ENCODE results near the gene SLA2. TPM values are rescaled to one million over a fixed set of nuclear protein-coding genes. Genes with fewer than 3 reads are reported as not detected.

The SLA2 gene
- total and polyA plus RNA-seq, 2 of the 4 experiments (the other 2 are of a cell fraction): 0.03 TPM; not detected in 1

GRCh38 chr20:36677422-36677771 lies 31.4 kb upstream of the SLA2 start:
- no peak overlapping the region for H4K91ac ChIP-seq (ENCODE audit: insufficient read depth, low read depth, low read length)
- peaks cover 4% of the 10 kb centered on the region; the same call in 1 of the 2 replicates for H3K4me1 ChIP-seq (ENCODE audit: control insufficient read depth, insufficient read depth, low read length)
- H2BK20ac ChIP-seq (ENCODE audit: low read depth, low read length): no peak overlapping the region
- TF ChIP-seq ELK1 (IDR thresholded peaks at IDR 0.05; ENCODE audit: borderline replicate concordance, low read depth, low read length): no peak
- TF ChIP-seq MAFK (IDR thresholded peaks at IDR 0.05; ENCODE audit: low read depth, low read length): no peak
- no peak for TF ChIP-seq NFE2L2 (IDR thresholded peaks at IDR 0.05; ENCODE audit: low read depth, low read length)
- TF ChIP-seq CEBPB (IDR thresholded peaks at IDR 0.05; ENCODE audit: low read depth, low read length): no peak
- TF ChIP-seq MAZ (IDR thresholded peaks at IDR 0.05; ENCODE audit: borderline replicate concordance, low read depth, low read length): no peak
- no peak for TF ChIP-seq BHLHE40 (IDR thresholded peaks at IDR 0.05; ENCODE audit: low read depth, low read length)
- TF ChIP-seq FOS (IDR thresholded peaks at IDR 0.05; ENCODE audit: low read depth, low read length): no peak
- TF ChIP-seq RFX5 (IDR thresholded peaks at IDR 0.05; ENCODE audit: low read depth, low read length): no peak
- no peak for TF ChIP-seq RAD21 (IDR thresholded peaks at IDR 0.05; ENCODE audit: low read length)
- no peak for TF ChIP-seq POLR2A (IDR thresholded peaks at IDR 0.05; ENCODE audit: low read depth, low read length)
- no peak for TF ChIP-seq CHD1 (IDR thresholded peaks at IDR 0.05; ENCODE audit: low read depth, low read length)
- no peak for TF ChIP-seq CTCF (conservative IDR thresholded peaks at IDR 0.05; ENCODE audit: low read depth, low read length)
- no peak for TF ChIP-seq MXI1 (IDR thresholded peaks at IDR 0.05; ENCODE audit: borderline replicate concordance, low read depth, low read length)
- TF ChIP-seq USF2 (IDR thresholded peaks at IDR 0.05; ENCODE audit: low read depth, low read length): no peak
- no peak overlapping the region for H3K4ac ChIP-seq (ENCODE audit: low read depth, low read length)
- in situ Hi-C loops (cut with MboI; ENCODE audit: low sequenced_read_pairs) (no loop called here), dilution Hi-C loops (cut with HindIII; ENCODE audit: low sequenced_read_pairs, unreplicated experiment) (no loop called here), intact Hi-C loops (cut with micrococcal nuclease) (no loop called here)
- no peaks in the 10 kb centered on the region for H4K20me1 ChIP-seq (ENCODE audit: insufficient read depth, low read length)
- no peak overlapping the region for H3K4me2 ChIP-seq (ENCODE audit: low read depth, low read length)
- H3K56ac ChIP-seq (ENCODE audit: extremely low read depth, insufficient read depth, low read length): no peak overlapping the region
- H2AK9ac ChIP-seq (replicated peaks; ENCODE audit: low read depth, low read length, poor library complexity): no peak overlapping the region
- H3K18ac ChIP-seq (ENCODE audit: low read depth, low read length): no peak overlapping the region
- no peak for DNase-seq
- H3K4me3 ChIP-seq (ENCODE audit: insufficient read depth, low read depth, low read length): no peak overlapping the region
- CTCF ChIA-PET: no interaction called here
- no peak overlapping the region for H3K23ac ChIP-seq (ENCODE audit: low read depth, low read length)
- no peak overlapping the region for H3K27ac ChIP-seq (ENCODE audit: insufficient read depth, low read length)
- no peak overlapping the region for H2AK5ac ChIP-seq (ENCODE audit: low read depth, low read length)
- H2BK15ac ChIP-seq (ENCODE audit: low read depth, low read length): no peak overlapping the region
- no peak overlapping the region for H2BK5ac ChIP-seq (ENCODE audit: low read depth, low read length, poor library complexity, severe bottlenecking)
- H3K14ac ChIP-seq (replicated peaks; ENCODE audit: low read depth, low read length): no peak overlapping the region
- H4K8ac ChIP-seq (ENCODE audit: low read depth in 2 of 2, low read length in 2 of 2): no peak overlapping the region
- H3K9ac ChIP-seq (ENCODE audit: low read depth, low read length): no peak overlapping the region
- H3K79me1 ChIP-seq (ENCODE audit: low read depth in 1 of 2, low read length in 2 of 2): no peaks in the 10 kb centered on the region
- H4K5ac ChIP-seq (ENCODE audit: low read depth, low read length): no peak overlapping the region
- no TSS peak for BruUV-seq (replicated peaks)
- no peak for ATAC-seq (ENCODE audit: low read depth)
- H3K9me3 ChIP-seq (ENCODE audit: control insufficient read depth, insufficient read depth, low read length): no peaks in the 10 kb centered on the region
- POLR2A ChIA-PET (ENCODE audit: unreplicated experiment): no interaction called here
- no peaks in the 10 kb centered on the region for H3K27me3 ChIP-seq (ENCODE audit: control insufficient read depth, insufficient read depth, low read length)
- WGBS, 2 experiments (ENCODE audit: extremely low coverage in 2 of 2, insufficient read length in 1 of 2): 100% methylated on average over 1 of the region's 8 CpGs; no CpG with 5 or more reads in 1 of the 2 experiments
- H2BK120ac ChIP-seq (ENCODE audit: low read depth, low read length): no peak overlapping the region
- H3K36me3 ChIP-seq (ENCODE audit: control insufficient read depth, insufficient read depth, low read length): peaks cover 12% of the 10 kb centered on the region
- H3K9me1 ChIP-seq (ENCODE audit: insufficient read depth, low read length): no peaks in the 10 kb centered on the region; the same call in 1 of the 2 replicates
- no peak overlapping the region for H2AFZ ChIP-seq (replicated peaks; ENCODE audit: low read length, poor library complexity)

Data from IMR-90 (cell line).